ENCODE results near the gene ELL3. TPM values are rescaled to one million over a fixed set of nuclear protein-coding genes. Genes with fewer than 3 reads are reported as not detected.

The ELL3 gene
- total RNA-seq, 1 donor: 3.6 TPM

- peaks cover 51% of the 10 kb centered on the region for H3K4me1 ChIP-seq (ENCODE audit: insufficient read depth, low read length)
- no peaks in the 10 kb centered on the region for H3K27me3 ChIP-seq (ENCODE audit: insufficient read depth, low read length)
- peak overlapping the region; percentile 83 for H2AFZ ChIP-seq (ENCODE audit: low read length)
- peaks cover 41% of the 10 kb centered on the region for H3K36me3 ChIP-seq (ENCODE audit: insufficient read depth, low read length)
- no peaks in the 10 kb centered on the region for H3K9me3 ChIP-seq (ENCODE audit: low read depth, low read length)
- H4K20me1 ChIP-seq (ENCODE audit: insufficient read depth, low read length): peaks cover 44% of the 10 kb centered on the region
- peak overlapping the region; percentile 100 for H3K4me3 ChIP-seq (ENCODE audit: insufficient read depth, low read length)
- DNase-seq (ENCODE audit: insufficient read length, low spot score, missing footprints): no peak
- TF ChIP-seq CTCF (IDR thresholded peaks at IDR 0.05; ENCODE audit: extremely low read depth, low read depth, low read length): peak; percentile 29
- peak overlapping the region; percentile 99 for H3K27ac ChIP-seq (ENCODE audit: low read depth, low read length)
- H3K79me2 ChIP-seq (ENCODE audit: insufficient read depth, low read length): peaks cover 39% of the 10 kb centered on the region
- H3K4me2 ChIP-seq (ENCODE audit: insufficient read depth, low read length): peak overlapping the region; percentile 98
These were observed 16.2 kb upstream of the ELL3 start for GRCh38 chr15:43792761-43793476.

GRCh38 chr15:43791993-43792760, 15.4 kb upstream of the ELL3 start, which contains the start of gene SERF2:
Gene SERF2 (plus strand): TSS chr15:43792320. CDS start chr15:43792377, 57 bp downstream.
- Histone ChIP-seq H3K79me2 (ENCODE audit: insufficient read depth, low read length) (peaks cover 39% of the 10 kb centered on the region), H3K27me3 (ENCODE audit: insufficient read depth, low read length) (no peaks in the 10 kb centered on the region), H4K20me1 (ENCODE audit: insufficient read depth, low read length) (peaks cover 43% of the 10 kb centered on the region), H2AFZ (ENCODE audit: low read length) (peak within 1 kb of the TSS; percentile 99), H3K27ac (ENCODE audit: low read depth, low read length) (peak within 1 kb of the TSS; percentile 99), H3K4me2 (ENCODE audit: insufficient read depth, low read length) (peak within 1 kb of the TSS; percentile 100), H3K4me1 (ENCODE audit: insufficient read depth, low read length) (peaks cover 46% of the 10 kb centered on the region), H3K4me3 (ENCODE audit: insufficient read depth, low read length) (peak within 1 kb of the TSS; percentile 100), H3K9me3 (ENCODE audit: low read depth, low read length) (no peaks in the 10 kb centered on the region), H3K36me3 (ENCODE audit: insufficient read depth, low read length) (peaks cover 41% of the 10 kb centered on the region)
- no peak for TF ChIP-seq CTCF (IDR thresholded peaks at IDR 0.05; ENCODE audit: extremely low read depth, low read depth, low read length)
- peak; percentile 99 for DNase-seq (ENCODE audit: insufficient read length, low spot score, missing footprints)

- TF ChIP-seq CTCF (IDR thresholded peaks at IDR 0.05; ENCODE audit: extremely low read depth, low read depth, low read length): no peak
- no peak overlapping the region for H3K4me2 ChIP-seq (ENCODE audit: insufficient read depth, low read length)
- no peak overlapping the region for H3K4me3 ChIP-seq (ENCODE audit: insufficient read depth, low read length)
- peaks cover 23% of the 10 kb centered on the region for H3K79me2 ChIP-seq (ENCODE audit: insufficient read depth, low read length)
- no peak overlapping the region for H2AFZ ChIP-seq (ENCODE audit: low read length)
- H3K27ac ChIP-seq (ENCODE audit: low read depth, low read length): no peak overlapping the region
- H3K36me3 ChIP-seq (ENCODE audit: insufficient read depth, low read length): peaks cover 14% of the 10 kb centered on the region
- H3K4me1 ChIP-seq (ENCODE audit: insufficient read depth, low read length): peaks cover 19% of the 10 kb centered on the region
- no peaks in the 10 kb centered on the region for H3K9me3 ChIP-seq (ENCODE audit: low read depth, low read length)
- no peaks in the 10 kb centered on the region for H3K27me3 ChIP-seq (ENCODE audit: insufficient read depth, low read length)
- peaks cover 16% of the 10 kb centered on the region for H4K20me1 ChIP-seq (ENCODE audit: insufficient read depth, low read length)
- DNase-seq (ENCODE audit: insufficient read length, low spot score, missing footprints): no peak
These were observed 12.6 kb upstream of the ELL3 start for GRCh38 chr15:43789409-43789808.

- Histone ChIP-seq H3K9me3 (ENCODE audit: low read depth, low read length) (no peaks in the 10 kb centered on the region), H3K4me1 (ENCODE audit: insufficient read depth, low read length) (peaks cover 8% of the 10 kb centered on the region), H3K4me3 (ENCODE audit: insufficient read depth, low read length) (no peak overlapping the region), H4K20me1 (ENCODE audit: insufficient read depth, low read length) (peaks cover 6% of the 10 kb centered on the region), H3K4me2 (ENCODE audit: insufficient read depth, low read length) (no peak overlapping the region), H3K27me3 (ENCODE audit: insufficient read depth, low read length) (no peaks in the 10 kb centered on the region), H3K79me2 (ENCODE audit: insufficient read depth, low read length) (no peaks in the 10 kb centered on the region), H3K27ac (ENCODE audit: low read depth, low read length) (no peak overlapping the region), H2AFZ (ENCODE audit: low read length) (no peak overlapping the region), H3K36me3 (ENCODE audit: insufficient read depth, low read length) (peaks cover 6% of the 10 kb centered on the region)
- DNase-seq (ENCODE audit: insufficient read length, low spot score, missing footprints): no peak
- no peak for TF ChIP-seq CTCF (IDR thresholded peaks at IDR 0.05; ENCODE audit: extremely low read depth, low read depth, low read length)
These were observed 2.2 kb upstream of the ELL3 start for GRCh38 chr15:43779016-43779415.

All from osteoblast (primary cell).